Skeletal muscle tissue (tissue), 4 donors: Measurements from ENCODE around the gene C10orf105. TPM values are rescaled to one million over a fixed set of nuclear protein-coding genes. Genes with fewer than 3 reads are reported as not detected.

Experiments used
- H3K27ac ChIP-seq: one replicate; pipeline ENCODE4 v1.7.0; 2013; ENCODE audit warnings: mild to moderate bottlenecking, low read depth, low read length, inconsistent platforms
- H3K27me3 ChIP-seq, 3 donors: one replicate each; pipeline ENCODE4 v1.7.0; 2013; ENCODE audit warnings: low read length in 3 of 3; ENCODE audit not compliant: control insufficient read depth in 3 of 3, insufficient read depth in 3 of 3
- H3K36me3 ChIP-seq, 3 donors: one replicate each; pipeline ENCODE4 v1.7.0; 2013; ENCODE audit warnings: low read length in 3 of 3; ENCODE audit not compliant: control insufficient read depth in 3 of 3, insufficient read depth in 3 of 3
- H3K4me1 ChIP-seq, 3 donors: one replicate each; pipeline ENCODE4 v1.7.0; 2013; ENCODE audit warnings: low read length in 3 of 3, mild to moderate bottlenecking in 3 of 3; ENCODE audit not compliant: control insufficient read depth in 3 of 3, insufficient read depth in 3 of 3
- H3K4me3 ChIP-seq, 3 donors: one replicate each; pipeline ENCODE4 v1.7.0; 2013; ENCODE audit warnings: low read length in 3 of 3
- H3K9ac ChIP-seq, 3 donors: one replicate each; pipeline ENCODE4 v1.7.0; 2013; ENCODE audit warnings: low read length in 3 of 3, mild to moderate bottlenecking in 3 of 3, moderate library complexity in 2 of 3, low read depth in 1 of 3
- H3K9me3 ChIP-seq, 3 donors: one replicate each; pipeline ENCODE4 v1.7.0; 2013; ENCODE audit warnings: low read length in 3 of 3; ENCODE audit not compliant: control insufficient read depth in 3 of 3
- total RNA-seq: library from RNA; depleted of rRNA; stranded (reverse); fragments of >200 nt; gene quantifications from one replicate; pipeline ENCODE4 v1.2.3, GENCODE V29; 2014
- donor health status: Osteomylitis.

Gene C10orf105
- total RNA-seq, 1 donor from 2014 or later = not detected

DNA sequence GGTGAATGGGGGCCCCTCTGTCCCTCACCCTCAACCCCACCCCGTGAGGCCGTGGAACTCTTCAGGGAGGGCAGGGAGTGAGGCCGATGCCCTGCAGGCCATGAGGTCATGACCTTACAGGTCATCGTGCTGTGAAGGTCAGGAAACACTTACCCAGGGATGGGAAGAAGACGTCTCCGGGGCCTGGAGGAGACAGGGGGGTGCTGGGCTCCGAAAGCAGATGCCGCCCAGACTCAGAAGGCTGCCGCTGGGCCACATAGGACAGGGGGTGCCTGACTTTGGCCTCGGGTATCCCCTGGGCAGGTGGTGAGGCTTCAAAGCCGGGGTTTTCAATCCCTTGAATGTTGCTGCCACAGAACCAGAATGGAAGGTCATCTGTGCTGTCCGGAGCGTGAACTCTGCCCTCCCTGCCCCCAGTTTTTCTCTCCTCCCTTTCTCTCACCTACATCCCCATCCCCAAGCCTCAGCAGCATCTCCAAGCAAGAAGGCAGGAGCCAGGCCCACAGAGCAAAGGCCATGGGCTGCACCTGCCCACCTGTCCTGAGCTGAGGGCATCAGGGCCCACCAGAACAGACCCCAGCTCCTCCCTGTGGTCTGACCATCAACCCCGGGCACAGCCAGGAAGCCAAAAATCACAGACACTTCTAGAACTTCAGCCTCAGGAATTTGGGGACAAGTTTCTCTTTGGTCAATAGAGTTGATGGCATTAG lies 32.1 kb upstream of the C10orf105 start:
- Histone ChIP-seq H3K27me3 (no peaks in the 10 kb centered on the region), H3K27ac (no peak overlapping the region), H3K4me3 (no peak overlapping the region), H3K9me3 (no peaks in the 10 kb centered on the region), H3K36me3 (peaks cover 6 to 27% (median 19%) of the 10 kb centered on the region in 3 donors), H3K4me1 (peaks cover 73 to 82% (median 79%) of the 10 kb centered on the region in 3 donors), H3K9ac (no peak overlapping the region)

DNA sequence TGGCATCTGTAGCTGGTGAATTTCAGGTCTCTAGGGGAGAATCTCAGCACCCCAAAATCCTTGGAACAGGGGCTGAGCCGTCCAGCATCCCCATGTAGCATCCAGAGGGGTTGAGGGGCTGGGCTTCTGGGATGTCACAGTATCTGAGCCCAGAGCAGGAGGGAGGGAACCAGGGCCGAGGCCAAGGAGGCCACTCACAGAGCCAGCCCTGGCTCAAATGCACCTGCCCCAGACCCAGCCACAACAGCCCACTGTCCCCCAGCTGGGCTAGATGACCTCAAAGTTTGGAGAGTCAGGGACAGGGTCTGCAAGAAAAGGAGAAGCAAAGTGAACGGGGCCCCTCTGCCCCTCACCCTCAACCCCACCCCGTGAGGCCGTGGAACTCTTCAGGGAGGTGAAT lies 31.4 kb upstream of the C10orf105 start:
- Histone ChIP-seq H3K36me3 (peaks cover 6 to 27% (median 19%) of the 10 kb centered on the region in 3 donors), H3K4me1 (peaks cover 73 to 82% (median 79%) of the 10 kb centered on the region in 3 donors), H3K9me3 (no peaks in the 10 kb centered on the region), H3K27ac (no peak overlapping the region), H3K9ac (no peak overlapping the region), H3K4me3 (no peak overlapping the region), H3K27me3 (no peaks in the 10 kb centered on the region)

DNA sequence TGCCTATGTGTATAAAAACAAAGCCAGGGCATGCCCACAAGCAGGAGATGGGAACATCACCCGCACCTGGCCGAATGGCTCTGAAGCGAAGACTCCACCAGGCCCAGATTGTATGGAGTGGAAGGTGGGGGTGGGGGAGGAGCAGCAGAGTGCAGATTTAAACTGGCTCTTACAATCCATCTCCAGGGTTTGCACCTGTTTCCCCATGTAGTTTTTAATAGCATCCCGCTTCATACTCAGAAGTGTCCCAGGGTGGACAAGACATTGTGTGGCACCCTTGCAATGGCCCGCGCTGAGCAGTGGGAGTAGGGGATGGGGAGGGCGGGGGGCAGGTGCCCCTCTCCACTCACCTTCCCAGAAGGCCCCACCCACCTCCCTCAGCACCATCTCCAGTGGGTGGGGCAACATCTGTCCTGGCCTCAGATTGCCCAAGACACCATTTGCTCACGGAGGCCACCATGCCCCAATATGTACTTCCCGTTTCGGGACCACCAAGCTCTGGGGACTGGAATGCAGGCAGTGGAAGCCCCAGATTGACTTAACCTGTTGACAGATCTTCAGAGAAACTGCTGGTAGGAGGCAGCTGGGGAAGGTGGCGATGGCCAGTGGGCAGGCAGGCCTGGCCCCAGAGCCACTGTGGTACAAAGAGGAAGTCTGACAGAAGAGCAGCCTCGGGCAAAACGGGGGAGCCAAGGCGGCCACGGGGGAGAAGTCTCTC lies 30.7 kb upstream of the C10orf105 start:
- H3K27me3 ChIP-seq = no peaks in the 10 kb centered on the region
- H3K9ac ChIP-seq = peak overlapping the region in 1 of 3 donors; percentile 60
- peaks cover 6 to 27% (median 19%) of the 10 kb centered on the region in 3 donors for H3K36me3 ChIP-seq
- H3K4me3 ChIP-seq = no peak overlapping the region
- peak overlapping the region; percentile 67 for H3K27ac ChIP-seq
- peaks cover 74 to 84% (median 77%) of the 10 kb centered on the region in 3 donors for H3K4me1 ChIP-seq
- no peaks in the 10 kb centered on the region for H3K9me3 ChIP-seq

DNA sequence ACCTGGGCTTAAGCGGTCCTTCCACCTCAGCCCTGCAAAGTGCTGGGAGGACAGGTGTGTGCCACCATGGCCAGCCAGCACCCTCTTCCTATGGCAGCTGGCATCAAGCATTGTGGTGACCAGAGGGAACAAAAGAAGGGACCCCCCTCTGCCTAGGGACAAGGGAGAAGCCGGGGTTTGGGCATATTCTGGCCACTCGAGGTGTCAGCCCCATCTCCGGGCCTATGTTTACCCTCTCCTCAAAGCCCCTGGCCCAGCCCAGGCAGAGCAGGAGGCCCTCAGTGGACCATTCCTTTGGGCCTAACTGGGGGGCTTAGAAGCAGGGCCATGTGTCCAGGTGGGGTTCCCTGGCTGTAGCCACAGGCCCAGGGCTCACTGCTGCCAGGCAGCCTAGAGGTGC lies 29.8 kb upstream of the C10orf105 start:
- no peaks in the 10 kb centered on the region for H3K9me3 ChIP-seq
- peak overlapping the region in 2 of 3 donors; percentile 32 to 60 for H3K9ac ChIP-seq
- peaks cover 65 to 79% (median 68%) of the 10 kb centered on the region in 3 donors for H3K4me1 ChIP-seq
- H3K36me3 ChIP-seq = peaks cover 6 to 23% (median 17%) of the 10 kb centered on the region in 3 donors
- peak overlapping the region; percentile 67 for H3K27ac ChIP-seq
- peak overlapping the region in 1 of 3 donors; percentile 41 for H3K4me3 ChIP-seq
- H3K27me3 ChIP-seq = no peaks in the 10 kb centered on the region

DNA sequence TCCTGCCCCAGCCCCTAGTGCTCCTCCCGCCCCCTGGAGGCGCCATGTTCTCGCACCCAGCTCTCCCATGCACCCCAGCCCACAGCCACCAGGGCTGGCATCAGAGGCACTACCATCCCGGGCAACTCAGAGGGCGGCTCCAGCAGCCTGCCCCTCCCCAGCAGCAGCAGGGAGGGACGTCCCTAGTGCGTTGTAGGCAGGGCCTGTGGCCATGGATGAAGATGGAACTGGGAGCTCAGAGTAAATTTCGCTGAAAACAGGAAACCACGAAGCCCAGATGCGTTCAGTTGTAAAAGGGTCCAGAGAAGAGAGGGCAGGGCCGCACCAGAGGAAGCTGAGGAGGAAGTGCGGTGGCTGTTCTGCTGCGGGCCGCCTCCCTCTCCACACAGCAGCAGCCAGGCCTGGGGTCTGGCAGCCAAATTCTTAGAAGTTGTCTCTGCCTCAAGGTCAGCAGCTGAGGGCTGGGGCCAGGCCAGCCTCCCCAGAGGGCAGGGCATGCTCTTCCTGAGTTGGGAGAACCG lies 29.2 kb upstream of the C10orf105 start:
- peak overlapping the region; percentile 67 for H3K27ac ChIP-seq
- H3K9ac ChIP-seq = peak overlapping the region in 2 of 3 donors; percentile 32 to 60
- peak overlapping the region in 1 of 3 donors; percentile 35 for H3K4me3 ChIP-seq
- no peaks in the 10 kb centered on the region for H3K27me3 ChIP-seq
- H3K4me1 ChIP-seq = peaks cover 60 to 73% (median 62%) of the 10 kb centered on the region in 3 donors
- no peaks in the 10 kb centered on the region for H3K9me3 ChIP-seq
- H3K36me3 ChIP-seq = peaks cover 6 to 20% (median 17%) of the 10 kb centered on the region in 3 donors

DNA sequence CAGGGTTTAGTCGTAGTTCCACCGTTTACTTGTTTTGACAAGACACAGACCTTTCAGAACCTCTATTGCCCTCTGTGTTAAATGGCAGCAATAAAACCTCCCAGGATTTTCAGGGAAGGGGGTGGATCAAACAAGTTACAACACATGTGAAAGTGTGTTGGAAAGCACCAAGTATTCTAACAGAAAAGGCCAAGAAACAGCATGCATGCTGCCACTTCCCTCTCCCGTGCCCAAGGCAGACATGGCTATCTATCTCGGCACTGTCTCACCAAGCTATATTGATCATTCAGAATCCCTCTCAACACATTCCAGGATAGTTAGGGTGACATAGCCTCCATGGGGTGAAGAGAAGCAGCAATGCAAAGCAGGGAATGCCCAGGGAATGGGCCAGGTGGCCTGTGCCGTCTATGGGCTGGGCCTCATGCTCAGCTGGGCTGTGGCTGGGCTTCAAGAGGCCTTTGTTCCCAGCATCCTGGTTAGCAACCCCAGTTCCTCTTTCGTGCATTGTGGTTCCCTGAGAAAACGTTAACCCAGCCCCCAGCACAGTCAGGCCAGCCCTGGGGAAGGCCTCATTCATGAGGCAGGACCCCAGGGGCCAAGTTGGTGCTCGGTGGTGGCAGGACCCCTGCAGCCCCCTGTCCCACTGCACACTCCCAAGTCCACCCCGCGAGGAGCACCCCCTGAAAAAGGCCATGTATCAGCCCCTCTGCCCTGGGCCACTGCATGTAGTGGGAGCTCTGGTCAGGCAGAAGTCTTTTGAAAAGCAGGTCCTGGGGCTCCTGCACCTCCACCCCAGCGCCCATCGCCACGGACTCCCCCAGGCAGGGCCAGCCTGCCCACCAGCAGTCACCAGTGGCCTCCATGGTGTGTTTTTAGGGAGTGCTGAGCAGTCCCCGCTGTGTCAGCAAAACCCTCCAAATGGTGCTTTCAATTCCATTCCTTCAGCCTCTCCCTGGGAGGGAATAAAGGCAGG lies 28.3 kb upstream of the C10orf105 start:
- peak overlapping the region in 2 of 3 donors; percentile 10 to 40 for H3K9ac ChIP-seq
- peaks cover 57 to 66% (median 60%) of the 10 kb centered on the region in 3 donors for H3K4me1 ChIP-seq
- H3K27me3 ChIP-seq = no peaks in the 10 kb centered on the region
- no peaks in the 10 kb centered on the region for H3K9me3 ChIP-seq
- peaks cover 4 to 16% (median 15%) of the 10 kb centered on the region in 3 donors for H3K36me3 ChIP-seq
- peak overlapping the region; percentile 67 for H3K27ac ChIP-seq
- H3K4me3 ChIP-seq = no peak overlapping the region

DNA sequence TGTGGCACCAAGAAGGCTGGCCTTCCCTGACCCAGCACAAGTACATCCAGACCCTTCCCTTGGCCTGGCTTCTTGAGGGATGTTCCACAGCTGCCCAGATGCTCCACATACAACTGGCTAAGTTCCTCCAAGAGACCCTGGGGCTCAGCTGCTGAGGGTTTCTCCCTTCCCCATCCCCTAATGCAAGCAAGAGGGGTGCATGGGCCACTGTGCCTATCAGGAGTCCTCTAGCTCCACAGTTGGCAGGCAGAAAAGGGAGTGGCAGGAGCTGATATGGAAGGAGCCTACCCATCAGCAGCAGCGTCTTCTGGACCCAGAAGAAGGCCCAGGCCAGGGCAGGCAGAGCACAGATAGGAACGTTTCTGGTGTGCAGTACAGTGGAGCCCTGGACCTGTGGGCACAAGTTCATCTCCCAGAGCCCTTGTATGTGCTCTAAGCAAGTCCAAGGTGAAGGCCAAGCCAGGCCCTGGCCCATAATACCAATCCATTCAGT lies 27.5 kb upstream of the C10orf105 start:
- Histone ChIP-seq H3K4me1 (peaks cover 54 to 61% (median 57%) of the 10 kb centered on the region in 3 donors), H3K9me3 (peaks cover 0 to 2% (median 0%) of the 10 kb centered on the region in 3 donors), H3K36me3 (peaks cover 0 to 15% (median 9%) of the 10 kb centered on the region in 3 donors), H3K4me3 (no peak overlapping the region), H3K27ac (no peak overlapping the region), H3K27me3 (no peaks in the 10 kb centered on the region), H3K9ac (peak overlapping the region in 1 of 3 donors; percentile 16)

DNA sequence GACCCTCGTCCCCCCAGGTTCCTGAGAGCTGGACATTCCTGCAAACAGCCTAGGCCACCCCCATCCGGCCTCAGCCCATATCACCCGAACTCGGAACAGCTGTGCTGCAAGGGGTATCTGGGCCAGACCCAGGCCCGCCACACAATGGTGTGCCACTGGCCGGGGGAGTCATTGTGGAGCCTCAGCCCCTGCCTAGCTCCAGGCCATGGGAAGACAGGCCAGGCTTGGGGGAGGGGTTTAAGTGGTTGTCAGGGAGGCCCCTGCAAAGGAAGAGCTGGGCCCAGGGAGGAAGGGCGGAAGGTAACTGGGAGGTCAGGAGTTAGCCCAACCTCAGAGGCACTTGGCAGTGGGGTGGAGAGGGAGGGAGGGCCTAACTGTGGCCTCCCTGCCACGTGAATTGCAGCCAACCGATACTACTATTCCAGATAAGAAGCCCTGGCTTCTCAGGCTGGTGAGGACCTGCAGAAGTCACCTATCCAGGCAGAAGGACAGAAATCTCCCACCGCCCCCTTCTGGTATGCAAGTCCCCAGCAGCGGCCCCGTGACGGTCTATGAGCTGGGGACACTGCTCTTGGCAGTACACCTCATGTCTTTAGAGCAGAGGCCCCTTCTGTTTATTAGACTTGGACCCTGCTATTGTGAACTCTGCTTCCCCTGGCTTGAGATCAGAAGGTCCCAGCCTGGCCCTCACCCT lies 26.9 kb upstream of the C10orf105 start:
- H3K36me3 ChIP-seq = peaks cover 1 to 12% (median 3%) of the 10 kb centered on the region in 3 donors
- H3K27ac ChIP-seq = no peak overlapping the region
- no peak overlapping the region for H3K4me3 ChIP-seq
- peak overlapping the region in 1 of 3 donors; percentile 16 for H3K9ac ChIP-seq
- H3K27me3 ChIP-seq = no peaks in the 10 kb centered on the region
- peaks cover 54 to 61% (median 55%) of the 10 kb centered on the region in 3 donors for H3K4me1 ChIP-seq
- H3K9me3 ChIP-seq = peaks cover 0 to 2% (median 0%) of the 10 kb centered on the region in 3 donors
